NCI-H1417 (cell line): ENCODE measurements around the gene MRPL30.
A peak's percentile ranks its signal among the peaks of the same experiment; 100 is the strongest.
"Not testable (repeated sequence)": the region's sequence is repeated elsewhere in the genome, so short reads cannot be mapped to it uniquely, and the experiment has no call there.

Experiments used
- DNase-seq, 3 experiments: peaks; one replicate each; lab custom pipeline; 2025; lab: John Stamatoyannopoulos, UW

Gene MRPL30

GRCh38 chr2:99180755-99181623, at the start of gene MRPL30, which contains the start of gene MITD1:
TSS of gene MRPL30 (plus strand) at chr2:99181184. CDS start at chr2:99186204, 5,020 bp downstream.
TSS of gene MITD1 (minus strand) at chr2:99181058. CDS start at chr2:99180981, 77 bp downstream.
- peak; percentile 92 to 97 (median 96) for DNase-seq

GRCh38 chr2:99135044-99135556, 45.9 kb upstream of the MRPL30 start:
- not testable (repeated sequence) for DNase-seq

GRCh38 chr2:99139003-99139402, 42.0 kb upstream of the MRPL30 start:
- DNase-seq = no peak

- peak in 1 of 3 experiments; percentile 42 for DNase-seq
Observed at GRCh38 chr2:99140056-99140859, 40.7 kb upstream of the MRPL30 start.

- no peak for DNase-seq
Observed at GRCh38 chr2:99140860-99141109, 40.2 kb upstream of the MRPL30 start.

- DNase-seq = peak; percentile 96 to 99 (median 99)
Observed at GRCh38 chr2:99141110-99142108, 39.6 kb upstream of the MRPL30 start, which contains the start of gene C2orf15. TSS of gene C2orf15 (plus strand) at chr2:99141707. CDS start at chr2:99150559, 8,852 bp downstream.

- DNase-seq = no peak
Observed at GRCh38 chr2:99150706-99151105, 30.3 kb upstream of the MRPL30 start.

- no peak for DNase-seq
Observed at GRCh38 chr2:99152199-99152895, 28.6 kb upstream of the MRPL30 start.

GRCh38 chr2:99153921-99154604, 26.9 kb upstream of the MRPL30 start:
- no peak for DNase-seq

GRCh38 chr2:99154643-99155536, 26.1 kb upstream of the MRPL30 start, which contains the start of the genes LIPT1 and TSGA10:
TSS of gene LIPT1 (plus strand) at chr2:99154967. CDS start at chr2:99161958, 6,991 bp downstream.
TSS of gene TSGA10 (minus strand) at chr2:99154942. CDS start at chr2:99109439, 45,503 bp downstream.
- peak; percentile 88 to 93 (median 90) for DNase-seq

- no peak for DNase-seq
Observed at GRCh38 chr2:99156891-99157290, 24.1 kb upstream of the MRPL30 start.

GRCh38 chr2:99158599-99158998, 22.4 kb upstream of the MRPL30 start:
- DNase-seq = no peak

GRCh38 chr2:99159594-99159993, 21.4 kb upstream of the MRPL30 start:
- no peak for DNase-seq

GRCh38 chr2:99166218-99166617, 14.8 kb upstream of the MRPL30 start:
- no peak for DNase-seq

- no peak for DNase-seq
Observed at GRCh38 chr2:99169534-99169933, 11.4 kb upstream of the MRPL30 start.

GRCh38 chr2:99171377-99172140, 9.4 kb upstream of the MRPL30 start:
- DNase-seq = no peak

GRCh38 chr2:99181624-99182000, 628 bp downstream of the MRPL30 start:
- peak in 1 of 3 experiments; percentile 49 for DNase-seq

- DNase-seq = no peak
Observed at GRCh38 chr2:99183025-99183424, 2.0 kb downstream of the MRPL30 start.
